ENCODE measurements around the gene PMM2. TPM values are rescaled to one million over a fixed set of nuclear protein-coding genes. Genes with fewer than 3 reads are reported as not detected.

PMM2 gene
- total and polyA plus RNA-seq, 2 experiments from 2014 or later: 38.2 to 60.4 TPM

GRCh38 chr16:8777217-8777616, 20.4 kb upstream of the PMM2 start:
- no peaks in the 10 kb centered on the region for H3F3A ChIP-seq (replicated peaks; ENCODE audit: low read depth)
- H3K27me3 ChIP-seq (ENCODE audit: insufficient read depth): no peaks in the 10 kb centered on the region
- Mint-ChIP-seq H3K36me3 (ENCODE audit: low read depth) (peaks cover 6% of the 10 kb centered on the region; the same call in 2 of the 3 replicates), H3K27ac (no peak overlapping the region), H3K4me3 (no peak overlapping the region), H3K27me3 (ENCODE audit: insufficient read depth, low read depth, poor library complexity) (peaks cover 3% of the 10 kb centered on the region), H3K4me1 (no peaks in the 10 kb centered on the region), H3K9me3 (no peaks in the 10 kb centered on the region)
- TF ChIP-seq ZNF114 (CRISPR knock-in tag; IDR thresholded peaks at IDR 0.05): no peak
- TF ChIP-seq EZH2phosphoT487 (IDR thresholded peaks at IDR 0.05; ENCODE audit: unreplicated experiment): no peak
- no peak for TF ChIP-seq ZNF331 (CRISPR knock-in tag; IDR thresholded peaks at IDR 0.05; ENCODE audit: low read depth)
- TF ChIP-seq JUNB (IDR thresholded peaks at IDR 0.05; ENCODE audit: unreplicated experiment): no peak
- no peak for TF ChIP-seq REST (IDR thresholded peaks at IDR 0.05; ENCODE audit: unreplicated experiment)
- TF ChIP-seq POLR2AphosphoS5 (IDR thresholded peaks at IDR 0.05; ENCODE audit: low read depth): no peak
- TF ChIP-seq ETS1 (IDR thresholded peaks at IDR 0.05): no peak
- H3K36me3 ChIP-seq (ENCODE audit: insufficient read depth): no peaks in the 10 kb centered on the region
- H2AFZ ChIP-seq: no peak overlapping the region
- H3K4me1 ChIP-seq (ENCODE audit: insufficient read depth): no peaks in the 10 kb centered on the region
- no peaks in the 10 kb centered on the region for H3K79me2 ChIP-seq (replicated peaks; ENCODE audit: insufficient read depth)
- no peaks in the 10 kb centered on the region for H3K9me2 ChIP-seq (ENCODE audit: insufficient read depth)
- H3K27ac ChIP-seq (ENCODE audit: low read depth): no peak overlapping the region
- no peaks in the 10 kb centered on the region for H4K20me1 ChIP-seq (replicated peaks; ENCODE audit: insufficient read depth)
- no peak overlapping the region for H3K4me2 ChIP-seq
- no peak overlapping the region for H3K4me3 ChIP-seq
- DNase-seq (ENCODE audit: low spot score) (no peak), ATAC-seq (no peak)

GRCh38 chr16:8781797-8782196, 15.8 kb upstream of the PMM2 start:
- H3K4me1 ChIP-seq (ENCODE audit: insufficient read depth): peaks cover 3% of the 10 kb centered on the region; the same call in 1 of the 2 replicates
- Mint-ChIP-seq H3K27ac (no peak overlapping the region), H3K4me1 (no peaks in the 10 kb centered on the region; the same call in 2 of the 3 replicates), H3K36me3 (ENCODE audit: low read depth) (peaks cover 4% of the 10 kb centered on the region; the same call in 2 of the 3 replicates), H3K9me3 (no peaks in the 10 kb centered on the region), H3K27me3 (ENCODE audit: insufficient read depth, low read depth, poor library complexity) (peaks cover 3% of the 10 kb centered on the region), H3K4me3 (no peak overlapping the region)
- DNase-seq (ENCODE audit: low spot score): no peak
- H3K4me2 ChIP-seq: no peak overlapping the region
- no peaks in the 10 kb centered on the region for H3K36me3 ChIP-seq (ENCODE audit: insufficient read depth)
- H3K27ac ChIP-seq (ENCODE audit: low read depth): no peak overlapping the region
- H4K20me1 ChIP-seq (replicated peaks; ENCODE audit: insufficient read depth): no peaks in the 10 kb centered on the region
- H3K79me2 ChIP-seq (replicated peaks; ENCODE audit: insufficient read depth): no peaks in the 10 kb centered on the region
- ATAC-seq: no peak
- H3K9me2 ChIP-seq (ENCODE audit: insufficient read depth): no peaks in the 10 kb centered on the region
- H3F3A ChIP-seq (replicated peaks; ENCODE audit: low read depth): no peaks in the 10 kb centered on the region
- no peaks in the 10 kb centered on the region for H3K27me3 ChIP-seq (ENCODE audit: insufficient read depth)
- no peak overlapping the region for H2AFZ ChIP-seq
- no peak overlapping the region for H3K4me3 ChIP-seq
- no peak for TF ChIP-seq STAT1 (IDR thresholded peaks at IDR 0.05; ENCODE audit: unreplicated experiment)
- TF ChIP-seq ETS1 (IDR thresholded peaks at IDR 0.05): no peak
- TF ChIP-seq NANOG (IDR thresholded peaks at IDR 0.05; ENCODE audit: borderline replicate concordance): no peak
- TF ChIP-seq ZNF331 (CRISPR knock-in tag; IDR thresholded peaks at IDR 0.05; ENCODE audit: low read depth): no peak
- TF ChIP-seq REST (IDR thresholded peaks at IDR 0.05; ENCODE audit: unreplicated experiment): no peak
- no peak for TF ChIP-seq CTCF (conservative IDR thresholded peaks at IDR 0.05; ENCODE audit: low read depth in 2 of 2)
